C4-2B (cell line): Measurements from ENCODE around the gene TMEM52B.

Experiments
- CTCF ChIP-seq: fragments of 450-650 bp; conservative IDR thresholded peaks from 2 replicates; pipeline ENCODE4 v1.5.1; 2017; ENCODE audit warnings: mild to moderate bottlenecking
- ZFX ChIP-seq: fragments of 450-650 bp; IDR thresholded peaks from 2 replicates; pipeline ENCODE4 v1.6.1; 2017

- TF ChIP-seq CTCF (no peak), ZFX (no peak)
These were observed 42.1 kb upstream of the TMEM52B start for GRCh38 chr12:10136637-10137205.
